Ascending aorta (tissue), 2 donors: ENCODE measurements around the gene THADA. TPM values are rescaled to one million over a fixed set of nuclear protein-coding genes. Genes with fewer than 3 reads are reported as not detected.

ENCODE experiments used
- DNase-seq, 2 donors: peaks; one replicate each; pipeline ENCODE4 v3.0.0-alpha.2; 2019; ENCODE audit warnings: low spot score in 2 of 2
- H3K27ac ChIP-seq, 2 donors: fragments of 200-600 bp; sonication (generic); one replicate each; pipeline ENCODE4 v1.5.1; 2016 to 2017; ENCODE audit warnings: mild to moderate bottlenecking in 1 of 2
- H3K27me3 ChIP-seq: fragments of 200-600 bp; sonication (generic); one replicate; pipeline ENCODE4 v1.5.1; 2017
- H3K36me3 ChIP-seq, 2 donors: fragments of 200-600 bp; sonication (generic); one replicate each; pipeline ENCODE4 v1.5.1; 2016
- H3K4me1 ChIP-seq, 2 donors: fragments of 200-600 bp; sonication (generic); one replicate each; pipeline ENCODE4 v1.5.1; 2016 to 2017; ENCODE audit warnings: mild to moderate bottlenecking in 1 of 2
- H3K4me3 ChIP-seq, 2 donors: fragments of 200-600 bp; sonication (generic); one replicate each; pipeline ENCODE4 v1.5.1; 2016 to 2017; ENCODE audit warnings: mild to moderate bottlenecking in 1 of 2
- H3K9me3 ChIP-seq, 2 donors: fragments of 200-600 bp; sonication (generic); one replicate each; pipeline ENCODE4 v1.5.1; 2016
- CTCF ChIP-seq, 3 experiments: fragments of 200-600 bp in 2 of 3; fragments of 450-650 bp in 1 of 3; sonication (generic) in 2 of 3; IDR thresholded peaks; one replicate each; pipeline ENCODE4 v1.5.1; 2016 to 2019; ENCODE audit warnings: antibody characterized with exemption in 3 of 3, mild to moderate bottlenecking in 1 of 3, moderate library complexity in 1 of 3
- intact Hi-C: fragments of 100-400 bp; cut with DNase I; formaldehyde crosslinking; loops from one replicate; pipeline ENCODE4 v1.15.1; 2023
- total RNA-seq: library from RNA; depleted of rRNA; stranded (reverse); fragments of >200 nt; gene quantifications from one replicate; pipeline ENCODE4 v1.1.0, GENCODE V29; 2016

THADA gene
- total RNA-seq, 1 donor from 2014 or later = 27.4 TPM

- intact Hi-C loops = loop anchor here (1.0 to 5.0 kb wide), 7 partner anchors 22 to 712 kb away; partner anchors contain the start of gene ZFP36L2
- H3K4me3 ChIP-seq = no peak overlapping the region
- H3K9me3 ChIP-seq = no peaks in the 10 kb centered on the region
- peaks cover 3 to 41% of the 10 kb centered on the region in 2 donors for H3K4me1 ChIP-seq
- DNase-seq = no peak
- no peak for TF ChIP-seq CTCF (IDR thresholded peaks at IDR 0.05)
- no peaks in the 10 kb centered on the region for H3K36me3 ChIP-seq
- peak overlapping the region; percentile 71 to 77 for H3K27ac ChIP-seq
- H3K27me3 ChIP-seq = no peaks in the 10 kb centered on the region
These were observed 54.7 kb downstream of the THADA start for GRCh38 chr2:43541165-43541564.

- Histone ChIP-seq H3K27me3 (no peaks in the 10 kb centered on the region), H3K4me1 (peaks cover 3 to 41% of the 10 kb centered on the region in 2 donors), H3K9me3 (no peaks in the 10 kb centered on the region), H3K4me3 (no peak overlapping the region), H3K27ac (peak overlapping the region; percentile 71 to 77), H3K36me3 (no peaks in the 10 kb centered on the region)
- peak; percentile 72 to 96 for DNase-seq
- TF ChIP-seq CTCF (IDR thresholded peaks at IDR 0.05) = no peak
- intact Hi-C loops = loop anchor here (2.0 to 5.0 kb wide), 6 partner anchors 21 to 593 kb away; partner anchors contain the start of gene ZFP36L2
These were observed 55.6 kb downstream of the THADA start for GRCh38 chr2:43540021-43540779.

- Histone ChIP-seq H3K36me3 (no peaks in the 10 kb centered on the region), H3K4me1 (peaks cover 3 to 41% of the 10 kb centered on the region in 2 donors), H3K27ac (peak overlapping the region; percentile 67 to 77), H3K27me3 (no peaks in the 10 kb centered on the region), H3K9me3 (no peaks in the 10 kb centered on the region), H3K4me3 (no peak overlapping the region)
- no peak for TF ChIP-seq CTCF (IDR thresholded peaks at IDR 0.05)
- intact Hi-C loops = no loop called here
- DNase-seq = no peak
These were observed 56.4 kb downstream of the THADA start for GRCh38 chr2:43539436-43539835.

GRCh38 chr2:43538034-43538670, 57.7 kb downstream of the THADA start:
- Histone ChIP-seq H3K27me3 (no peaks in the 10 kb centered on the region), H3K4me1 (peaks cover 3 to 41% of the 10 kb centered on the region in 2 donors), H3K27ac (peak overlapping the region; percentile 67 to 77), H3K9me3 (no peaks in the 10 kb centered on the region), H3K4me3 (no peak overlapping the region), H3K36me3 (no peaks in the 10 kb centered on the region)
- no peak for DNase-seq
- intact Hi-C loops = loop anchor here (1.0 kb wide), 1 partner anchor 9 kb away; no protein-coding TSS in a partner anchor
- no peak for TF ChIP-seq CTCF (IDR thresholded peaks at IDR 0.05)

- intact Hi-C loops = no loop called here
- no peaks in the 10 kb centered on the region for H3K9me3 ChIP-seq
- TF ChIP-seq CTCF (IDR thresholded peaks at IDR 0.05) = no peak
- H3K27me3 ChIP-seq = no peaks in the 10 kb centered on the region
- peaks cover 3 to 41% of the 10 kb centered on the region in 2 donors for H3K4me1 ChIP-seq
- H3K4me3 ChIP-seq = no peak overlapping the region
- peak overlapping the region; percentile 5 to 77 for H3K27ac ChIP-seq
- no peak for DNase-seq
- no peaks in the 10 kb centered on the region for H3K36me3 ChIP-seq
These were observed 58.7 kb downstream of the THADA start for GRCh38 chr2:43537137-43537536.
